HEK293 (cell line): ENCODE results near the gene TTLL7.

Experiments
- BCL6B ChIP-seq: fragments of 450-650 bp; formaldehyde crosslinking; IDR thresholded peaks from 2 replicates; pipeline ENCODE4 v1.5.1; 2017; ENCODE audit warnings: missing biosample characterization, missing genetic modification characterization
- GLI4 ChIP-seq: fragments of 450-650 bp; formaldehyde crosslinking; IDR thresholded peaks from 2 replicates; pipeline ENCODE4 v1.5.1; 2016; ENCODE audit warnings: missing biosample characterization, missing genetic modification characterization
- HOXA7 ChIP-seq: sonication (generic); formaldehyde crosslinking; IDR thresholded peaks from 2 replicates; pipeline ENCODE4 v1.8.1; 2022; ENCODE audit warnings: missing genetic modification reagents, borderline replicate concordance
- PATZ1 ChIP-seq: fragments of 450-650 bp; formaldehyde crosslinking; IDR thresholded peaks from 2 replicates; pipeline ENCODE4 v1.5.1; 2016; ENCODE audit warnings: missing biosample characterization, missing genetic modification characterization
- SP3 ChIP-seq: fragments of 450-650 bp; formaldehyde crosslinking; IDR thresholded peaks from 2 replicates; pipeline ENCODE4 v1.5.1; 2016; ENCODE audit warnings: missing biosample characterization, missing genetic modification characterization
- ZEB2 ChIP-seq: fragments of 450-650 bp; formaldehyde crosslinking; IDR thresholded peaks from 2 replicates; pipeline ENCODE4 v1.5.1; 2016; ENCODE audit warnings: missing biosample characterization, missing genetic modification characterization
- ZFP3 ChIP-seq: fragments of 450-650 bp; formaldehyde crosslinking; IDR thresholded peaks from 2 replicates; pipeline ENCODE4 v1.5.1; 2016; ENCODE audit warnings: low read depth, missing biosample characterization, missing genetic modification characterization
- ZFP41 ChIP-seq: fragments of 450-650 bp; formaldehyde crosslinking; IDR thresholded peaks from 2 replicates; pipeline ENCODE4 v1.5.1; 2016; ENCODE audit warnings: missing biosample characterization, missing genetic modification characterization, borderline replicate concordance
- ZNF174 ChIP-seq: fragments of 450-650 bp; formaldehyde crosslinking; IDR thresholded peaks from 2 replicates; pipeline ENCODE4 v1.5.0; 2017; ENCODE audit warnings: missing biosample characterization, mild to moderate bottlenecking, missing genetic modification characterization
- ZNF24 ChIP-seq: fragments of 450-650 bp; formaldehyde crosslinking; IDR thresholded peaks from 2 replicates; pipeline ENCODE4 v1.5.1; 2016; ENCODE audit warnings: missing biosample characterization, missing genetic modification characterization
- ZNF639 ChIP-seq: fragments of 450-650 bp; formaldehyde crosslinking; IDR thresholded peaks from 2 replicates; pipeline ENCODE4 v1.5.1; 2016; ENCODE audit warnings: missing biosample characterization, missing genetic modification characterization
- ZNF692 ChIP-seq: fragments of 450-650 bp; formaldehyde crosslinking; IDR thresholded peaks from 2 replicates; pipeline ENCODE4 v1.5.1; 2016; ENCODE audit warnings: missing biosample characterization, missing genetic modification characterization
- ZNF776 ChIP-seq: fragments of 450-650 bp; formaldehyde crosslinking; IDR thresholded peaks from 2 replicates; pipeline ENCODE4 v1.5.0; 2017; ENCODE audit warnings: missing biosample characterization, missing genetic modification characterization, borderline replicate concordance
- TF ChIP-seq, protein P1 (sequence below): fragments of 450-650 bp; formaldehyde crosslinking; IDR thresholded peaks from 2 replicates; pipeline ENCODE4 v1.5.1; 2016; ENCODE audit warnings: missing biosample characterization, missing genetic modification characterization

GRCh38 chr1:83928396-83928795, 70.5 kb downstream of the TTLL7 start:
- TF ChIP-seq ZNF174 (tag by site-specific recombination) (no peak), ZEB2 (tag by site-specific recombination) (no peak), ZNF776 (no peak), ZFP3 (no peak), ZNF692 (tag by site-specific recombination) (no peak), ZFP41 (tag by site-specific recombination) (no peak), ZNF639 (tag by site-specific recombination) (no peak), BCL6B (no peak), ZNF24 (tag by site-specific recombination) (no peak), SP3 (tag by site-specific recombination) (no peak), PATZ1 (no peak), HOXA7 (CRISPR knock-in tag) (no peak), GLI4 (tag by site-specific recombination) (no peak)
- TF ChIP-seq, protein P1, sequence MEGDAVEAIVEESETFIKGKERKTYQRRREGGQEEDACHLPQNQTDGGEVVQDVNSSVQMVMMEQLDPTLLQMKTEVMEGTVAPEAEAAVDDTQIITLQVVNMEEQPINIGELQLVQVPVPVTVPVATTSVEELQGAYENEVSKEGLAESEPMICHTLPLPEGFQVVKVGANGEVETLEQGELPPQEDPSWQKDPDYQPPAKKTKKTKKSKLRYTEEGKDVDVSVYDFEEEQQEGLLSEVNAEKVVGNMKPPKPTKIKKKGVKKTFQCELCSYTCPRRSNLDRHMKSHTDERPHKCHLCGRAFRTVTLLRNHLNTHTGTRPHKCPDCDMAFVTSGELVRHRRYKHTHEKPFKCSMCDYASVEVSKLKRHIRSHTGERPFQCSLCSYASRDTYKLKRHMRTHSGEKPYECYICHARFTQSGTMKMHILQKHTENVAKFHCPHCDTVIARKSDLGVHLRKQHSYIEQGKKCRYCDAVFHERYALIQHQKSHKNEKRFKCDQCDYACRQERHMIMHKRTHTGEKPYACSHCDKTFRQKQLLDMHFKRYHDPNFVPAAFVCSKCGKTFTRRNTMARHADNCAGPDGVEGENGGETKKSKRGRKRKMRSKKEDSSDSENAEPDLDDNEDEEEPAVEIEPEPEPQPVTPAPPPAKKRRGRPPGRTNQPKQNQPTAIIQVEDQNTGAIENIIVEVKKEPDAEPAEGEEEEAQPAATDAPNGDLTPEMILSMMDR (tag by site-specific recombination), result no peak
